Endothelial cell of umbilical vein (primary cell): ENCODE data around the gene WASF3.

ENCODE experiments used
- EZH2 ChIP-seq: IDR thresholded peaks from 2 replicates; pipeline ENCODE4 v1.6.1; 2012; ENCODE audit warnings: borderline replicate concordance, low read depth, mild to moderate bottlenecking, moderate library complexity, low read length, inconsistent platforms; ENCODE audit not compliant: severe bottlenecking
- FOS ChIP-seq: IDR thresholded peaks from 2 replicates; pipeline ENCODE4 v1.6.1; 2011; ENCODE audit warnings: mild to moderate bottlenecking, low read length, moderate library complexity, borderline replicate concordance; ENCODE audit not compliant: insufficient read depth
- JUN ChIP-seq: IDR thresholded peaks from 2 replicates; pipeline ENCODE4 v1.6.1; 2011; ENCODE audit warnings: borderline replicate concordance, low read depth; ENCODE audit not compliant: insufficient read length, insufficient read depth
- POLR2A ChIP-seq: IDR thresholded peaks from 2 replicates; pipeline ENCODE4 v1.6.1; 2012; ENCODE audit warnings: low read depth, mild to moderate bottlenecking, control low read depth, low read length
- POLR2AphosphoS5 ChIP-seq: IDR thresholded peaks from 2 replicates; pipeline ENCODE4 v1.6.1; 2012; ENCODE audit warnings: low read depth, mild to moderate bottlenecking, control low read depth, low read length, moderate library complexity; ENCODE audit not compliant: insufficient read depth
- TF ChIP-seq, protein P1 (sequence below), 2 donors: IDR thresholded peaks; 1 replicate in 1 of 2; 2 replicates in 1 of 2; pipeline ENCODE4 v1.5.1; 2011; ENCODE audit warnings: low read length in 2 of 2, mild to moderate bottlenecking in 2 of 2, moderate library complexity in 2 of 2, control low read depth in 1 of 2, inconsistent platforms in 1 of 2, low read depth in 1 of 2; ENCODE audit not compliant: insufficient read depth in 1 of 2; ENCODE audit errors: extremely low read depth in 1 of 2
- TF ChIP-seq, protein P2 (sequence below): IDR thresholded peaks from 2 replicates; pipeline ENCODE4 v1.6.1; 2011; ENCODE audit not compliant: insufficient read depth, insufficient read length

DNA sequence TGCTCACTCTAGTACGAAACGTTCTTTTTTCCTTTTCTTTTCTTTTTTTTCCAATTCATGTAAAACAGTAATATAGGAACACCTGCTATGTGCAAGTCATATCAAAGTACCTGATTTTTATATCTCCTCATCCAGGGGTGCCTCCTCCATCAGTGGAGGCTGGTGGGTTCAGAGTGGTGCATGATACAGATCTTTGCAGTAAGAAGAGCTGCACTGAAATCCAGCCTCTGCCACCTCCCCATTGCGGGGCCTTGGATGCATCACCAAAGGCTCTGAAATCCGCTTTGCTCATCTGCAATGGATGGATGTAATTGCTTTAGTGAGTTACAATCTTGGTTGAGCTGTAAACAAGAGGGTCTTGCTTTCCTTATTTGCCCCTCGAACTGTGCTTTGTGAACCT, 164.8 kb downstream of the WASF3 start:
- TF ChIP-seq, protein P1, sequence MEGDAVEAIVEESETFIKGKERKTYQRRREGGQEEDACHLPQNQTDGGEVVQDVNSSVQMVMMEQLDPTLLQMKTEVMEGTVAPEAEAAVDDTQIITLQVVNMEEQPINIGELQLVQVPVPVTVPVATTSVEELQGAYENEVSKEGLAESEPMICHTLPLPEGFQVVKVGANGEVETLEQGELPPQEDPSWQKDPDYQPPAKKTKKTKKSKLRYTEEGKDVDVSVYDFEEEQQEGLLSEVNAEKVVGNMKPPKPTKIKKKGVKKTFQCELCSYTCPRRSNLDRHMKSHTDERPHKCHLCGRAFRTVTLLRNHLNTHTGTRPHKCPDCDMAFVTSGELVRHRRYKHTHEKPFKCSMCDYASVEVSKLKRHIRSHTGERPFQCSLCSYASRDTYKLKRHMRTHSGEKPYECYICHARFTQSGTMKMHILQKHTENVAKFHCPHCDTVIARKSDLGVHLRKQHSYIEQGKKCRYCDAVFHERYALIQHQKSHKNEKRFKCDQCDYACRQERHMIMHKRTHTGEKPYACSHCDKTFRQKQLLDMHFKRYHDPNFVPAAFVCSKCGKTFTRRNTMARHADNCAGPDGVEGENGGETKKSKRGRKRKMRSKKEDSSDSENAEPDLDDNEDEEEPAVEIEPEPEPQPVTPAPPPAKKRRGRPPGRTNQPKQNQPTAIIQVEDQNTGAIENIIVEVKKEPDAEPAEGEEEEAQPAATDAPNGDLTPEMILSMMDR (IDR thresholded peaks at IDR 0.05; ENCODE audit: extremely low read depth in 1 of 2, insufficient read depth in 1 of 2, low read depth in 1 of 2, low read length in 2 of 2) = no peak
- TF ChIP-seq EZH2 = no peak
- no peak for TF ChIP-seq POLR2AphosphoS5
- no peak for TF ChIP-seq POLR2A
- TF ChIP-seq, protein P2, sequence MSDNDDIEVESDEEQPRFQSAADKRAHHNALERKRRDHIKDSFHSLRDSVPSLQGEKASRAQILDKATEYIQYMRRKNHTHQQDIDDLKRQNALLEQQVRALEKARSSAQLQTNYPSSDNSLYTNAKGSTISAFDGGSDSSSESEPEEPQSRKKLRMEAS = no peak
- no peak for TF ChIP-seq JUN
- TF ChIP-seq FOS = no peak
